GM12878 (cell line): ENCODE results near the gene CSNK1G3. TPM values are rescaled to one million over a fixed set of nuclear protein-coding genes. Genes with fewer than 3 reads are reported as not detected.

Experiments used
- ATAC-seq: fragments of 200-7000 bp; cut with Tn5 transposase; 3 replicates; pipeline ENCODE4 v1.9.1; 2020; ENCODE audit warnings: mild to moderate bottlenecking, moderate library complexity
- BruUV-seq: library from RNA; stranded (reverse); fragments of 400-500 nt; replicated peaks from 2 replicates; lab custom pipeline; 2021; lab: Mats Ljungman, UMichigan
- CTCF ChIA-PET: fragments of 300-600 bp; sonication (Branson Sonifier 250); formaldehyde crosslinking; extraction: SDS; loops from one replicate; lab custom pipeline; 2021; ENCODE audit warnings: inconsistent platforms; lab: Yijun Ruan, JAX
- POLR2A ChIA-PET: fragments of 350-600 bp; formaldehyde crosslinking; extraction: SDS; loops from one replicate; lab custom pipeline; 2021; ENCODE audit warnings: inconsistent platforms; lab: Charles Lee
- RAD21 ChIA-PET: fragments of 300-600 bp; sonication (Branson Sonifier 250); formaldehyde crosslinking; loops from one replicate; lab custom pipeline; 2023; ENCODE audit warnings: antibody characterized with exemption; ENCODE audit not compliant: unreplicated experiment; lab: Charles Lee
- SMC1A ChIA-PET: fragments of 300-600 bp; sonication (Branson Sonifier 250); formaldehyde crosslinking; loops from one replicate; lab custom pipeline; 2023; ENCODE audit not compliant: unreplicated experiment, uncharacterized antibody; lab: Charles Lee
- DNase-seq: peaks from one replicate; pipeline ENCODE4 v3.0.0-alpha.2; 2011; ENCODE audit warnings: low read depth, low spot score
- FAIRE-seq: peaks from 3 replicates; lab custom pipeline; 2011; peaks lifted over from hg19 to GRCh38; lab: Jason Lieb, UNC
- H2AFZ ChIP-seq: 2 replicates; pipeline ENCODE4 v1.6.0; 2011; ENCODE audit warnings: low read depth, low read length, control low read depth; ENCODE audit not compliant: control insufficient read depth
- H3K27ac ChIP-seq: 2 replicates; pipeline ENCODE4 v1.5.1; 2011; ENCODE audit warnings: control low read depth; ENCODE audit not compliant: control insufficient read depth, insufficient read depth
- H3K27me3 ChIP-seq, 2 experiments: replicated peaks in 1 of 2; 2 replicates each; pipeline versions ENCODE4 v1.6.0 to v1.6.1; 2011; ENCODE audit warnings: low read length in 1 of 2; ENCODE audit not compliant: control insufficient read depth in 2 of 2, insufficient read depth in 2 of 2
- H3K36me3 ChIP-seq, 2 experiments: 2 replicates each; pipeline ENCODE4 v1.5.1; 2011; ENCODE audit warnings: low read length in 1 of 2; ENCODE audit not compliant: control insufficient read depth in 2 of 2, insufficient read depth in 2 of 2
- H3K4me1 ChIP-seq: 2 replicates; pipeline ENCODE4 v1.6.1; 2011; ENCODE audit warnings: mild to moderate bottlenecking, low read length, moderate library complexity, mixed read lengths; ENCODE audit not compliant: control insufficient read depth, insufficient read depth
- H3K4me2 ChIP-seq: 2 replicates; pipeline ENCODE4 v1.6.0; 2011; ENCODE audit warnings: control low read depth; ENCODE audit not compliant: control insufficient read depth, insufficient read depth
- H3K4me3 ChIP-seq: fragments of 200-600 bp; sonication (generic); 2 replicates; pipeline ENCODE4 v1.5.1; 2016
- H3K79me2 ChIP-seq: 2 replicates; pipeline ENCODE4 v1.6.0; 2011; ENCODE audit warnings: low read length; ENCODE audit not compliant: control insufficient read depth, insufficient read depth
- H3K9ac ChIP-seq: 2 replicates; pipeline ENCODE4 v1.8.0; 2011; ENCODE audit warnings: low read length, control low read depth, mixed read lengths; ENCODE audit not compliant: control insufficient read depth, insufficient read depth
- H3K9me3 ChIP-seq: replicated peaks from 3 replicates; pipeline ENCODE4 v1.5.1; 2011; ENCODE audit warnings: mild to moderate bottlenecking, low read length; ENCODE audit not compliant: control insufficient read depth, insufficient read depth
- H4K20me1 ChIP-seq: 2 replicates; pipeline ENCODE4 v1.6.0; 2011; ENCODE audit not compliant: control insufficient read depth, insufficient read depth
- CBX3 ChIP-seq: fragments of 200-600 bp; sonication (generic); IDR thresholded peaks from 2 replicates; pipeline ENCODE4 v1.6.1; 2016; ENCODE audit warnings: low read depth, borderline replicate concordance
- CHD1 ChIP-seq: IDR thresholded peaks from 2 replicates; pipeline ENCODE4 v1.6.1; 2012; ENCODE audit warnings: low read depth, low read length, improper control_type of control experiment
- EED ChIP-seq: sonication (generic); IDR thresholded peaks from 2 replicates; pipeline ENCODE4 v1.6.1; 2016; ENCODE audit warnings: antibody characterized with exemption, low read depth
- EP300 ChIP-seq, 2 experiments: fragments of 150-350 bp in 1 of 2; IDR thresholded peaks; 2 replicates each; pipeline ENCODE4 v1.6.1; 2011 to 2012; ENCODE audit warnings: low read depth in 2 of 2, low read length in 2 of 2, borderline replicate concordance in 1 of 2, improper control_type of control experiment in 1 of 2, inconsistent platforms in 1 of 2; ENCODE audit not compliant: control insufficient read depth in 1 of 2
- ESRRA ChIP-seq: IDR thresholded peaks from 2 replicates; pipeline ENCODE4 v1.6.1; 2012; ENCODE audit warnings: mild to moderate bottlenecking, low read length, improper control_type of control experiment
- MEF2B ChIP-seq: fragments of 450-650 bp; IDR thresholded peaks from 2 replicates; pipeline ENCODE4 v1.6.1; 2018; ENCODE audit warnings: mild to moderate bottlenecking, moderate library complexity; ENCODE audit not compliant: partially characterized antibody, poor library complexity, severe bottlenecking
- MTA3 ChIP-seq: IDR thresholded peaks from 2 replicates; pipeline ENCODE4 v1.6.1; 2012; ENCODE audit warnings: low read length, inconsistent platforms, borderline replicate concordance
- NFIC ChIP-seq: IDR thresholded peaks from 2 replicates; pipeline ENCODE4 v1.6.1; 2012; ENCODE audit warnings: low read depth, mild to moderate bottlenecking, inconsistent platforms, low read length, moderate library complexity
- POU2F2 ChIP-seq: IDR thresholded peaks from 3 replicates; pipeline ENCODE4 v1.6.1; 2011; ENCODE audit warnings: low read depth, mild to moderate bottlenecking, low read length, borderline replicate concordance
- RFX5 ChIP-seq: IDR thresholded peaks from 2 replicates; pipeline ENCODE4 v1.6.1; 2011; ENCODE audit warnings: low read depth, low read length, improper control_type of control experiment
- SMAD5 ChIP-seq: IDR thresholded peaks from 2 replicates; pipeline ENCODE4 v1.6.1; 2016; ENCODE audit warnings: antibody characterized with exemption, low read depth
- TAF1 ChIP-seq: IDR thresholded peaks from 2 replicates; pipeline ENCODE4 v1.6.1; 2011; ENCODE audit warnings: mild to moderate bottlenecking, low read depth, low read length, borderline replicate concordance
- TCF3 ChIP-seq: IDR thresholded peaks from 2 replicates; pipeline ENCODE4 v1.6.1; 2012; ENCODE audit warnings: low read depth, mild to moderate bottlenecking, low read length, borderline replicate concordance; ENCODE audit not compliant: insufficient read depth
- ZNF217 ChIP-seq: fragments of 450-650 bp; IDR thresholded peaks from 2 replicates; pipeline ENCODE4 v1.6.1; 2017; ENCODE audit warnings: antibody characterized with exemption, mild to moderate bottlenecking
- WGBS: methylation state at CpG from one replicate; pipeline ENCODE4 v1.1.6; 2016; ENCODE audit warnings: low lambda C conversion rate; ENCODE audit not compliant: insufficient replicate concordance, insufficient coverage; ENCODE audit errors: missing lambda C conversion rate; 5-methylcytosine and 5-hydroxymethylcytosine counted together
- in situ Hi-C: fragments of 300-500 bp; cut with MboI; formaldehyde crosslinking; loops from 9 replicates; pipeline ENCODE4 v1.14.3; 2018; ENCODE audit warnings: mixed read lengths
- intact Hi-C: fragments of 100-400 bp; cut with micrococcal nuclease; formaldehyde crosslinking; loops from one replicate; pipeline ENCODE4 v1.14.2; 2022; ENCODE audit not compliant: unreplicated experiment
- polyA plus RNA-seq, 11 experiments: library from polyadenylated mRNA; depleted of rRNA in 4 of 11; unstranded in 6 of 11; stranded (reverse) in 5 of 11; fragments of >200 nt; fragmentation: Nextera tagmentation in 4 of 11; fragmentation: Illumina TruSeq in 1 of 11; extraction: Ambion mirVana in 4 of 11; extraction: Trizol in 1 of 11; gene quantifications; 1 replicate in 1 of 11; 2 replicates in 10 of 11; pipeline versions ENCODE4 v1.2.1 to v1.2.3, GENCODE V29; 2011 to 2016; ENCODE audit warnings: inconsistent platforms in 2 of 11, missing spikeins in 2 of 11, low read depth in 1 of 11
- total RNA-seq, 4 experiments: library from RNA; depleted of rRNA in 3 of 4; stranded (reverse); fragments of >200 nt in 3 of 4; fragmentation: Illumina TruSeq in 1 of 4; extraction: Trizol in 1 of 4; gene quantifications; 2 replicates each; pipeline versions ENCODE4 v1.2.1 to v1.2.3, GENCODE V29; 2013 to 2021
- TF ChIP-seq, protein P1 (sequence below): fragments of 450-650 bp; IDR thresholded peaks from 2 replicates; pipeline ENCODE4 v1.6.1; 2016; ENCODE audit warnings: mild to moderate bottlenecking, moderate library complexity, borderline replicate concordance
- TF ChIP-seq, protein P2 (sequence below): IDR thresholded peaks from 2 replicates; pipeline ENCODE4 v1.6.1; 2011; ENCODE audit warnings: low read depth, mild to moderate bottlenecking, low read length, moderate library complexity, borderline replicate concordance; ENCODE audit errors: extremely low read depth

The CSNK1G3 gene
- total and polyA plus RNA-seq, 10 of the 15 experiments (the other 5 are each of a cell fraction or from before 2014, with no cell fraction given), result 7.4 to 24.1 (median 17.9) TPM

DNA sequence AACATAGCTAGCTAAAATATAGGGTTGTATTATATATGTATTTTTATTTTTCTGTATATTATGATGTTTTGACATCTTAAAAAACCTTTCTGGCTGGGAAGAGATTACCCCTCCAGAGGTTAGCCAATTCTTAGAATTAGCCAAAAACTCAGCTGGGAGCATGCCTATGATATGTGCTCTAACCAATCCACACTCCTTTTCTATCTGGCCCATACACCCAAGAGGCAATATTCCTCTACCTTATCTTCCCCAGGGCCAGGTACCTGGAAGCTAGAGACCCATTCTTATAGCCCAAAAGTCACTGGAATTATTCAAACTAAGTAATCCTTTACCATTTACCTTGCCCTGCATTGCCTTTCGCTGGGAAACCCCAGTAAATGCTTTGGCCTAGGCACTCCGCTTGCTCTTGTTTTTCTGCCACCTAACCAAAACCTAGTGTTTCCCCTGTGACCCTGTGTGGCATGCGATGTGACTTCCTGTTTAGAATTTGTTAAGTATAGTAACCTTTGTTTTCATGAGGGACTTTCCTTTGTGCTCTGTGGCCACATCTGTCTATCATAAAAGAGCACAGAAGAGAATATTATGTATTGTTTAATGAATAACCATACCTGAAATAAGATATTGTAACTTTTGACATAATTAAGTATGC lies 37.4 kb downstream of the CSNK1G3 start (continued):
- TF ChIP-seq MEF2B, result peak; percentile 87
- TF ChIP-seq CHD1, result no peak

DNA sequence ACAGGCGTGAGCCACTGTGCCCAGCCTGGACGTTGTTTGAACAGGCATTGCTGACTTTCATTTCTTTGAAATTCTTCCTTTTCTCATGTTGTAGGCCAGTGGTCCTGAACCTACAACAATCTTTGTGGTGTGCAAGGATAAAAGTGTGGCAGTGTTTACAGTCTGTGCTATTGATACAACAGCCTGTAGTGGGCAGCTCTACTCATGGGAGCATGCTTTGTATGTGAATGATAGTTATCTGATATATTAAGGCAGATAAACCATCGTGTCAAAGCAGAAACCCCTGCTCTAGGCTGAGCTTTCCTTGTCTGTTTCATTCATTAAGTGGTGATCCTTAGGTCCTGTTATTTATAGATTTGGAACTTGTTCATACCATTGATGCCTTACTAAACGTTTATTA lies 42.6 kb downstream of the CSNK1G3 start:
- H3K9me3 ChIP-seq, result no peaks in the 10 kb centered on the region
- H3K4me1 ChIP-seq, result peaks cover 4% of the 10 kb centered on the region; the same call in 1 of the 2 replicates
- BruUV-seq, result no TSS peak
- in situ Hi-C loops (no loop called here), intact Hi-C loops (no loop called here)
- no peaks in the 10 kb centered on the region for H4K20me1 ChIP-seq
- SMC1A ChIA-PET, result interaction anchor here (1.4 to 2.4 kb wide), 2 partner anchors 24 to 56 kb away, joined by 4 to 10 read pairs; no protein-coding TSS in a partner anchor
- RAD21 ChIA-PET, result no interaction called here
- no peak overlapping the region for H3K27ac ChIP-seq
- DNase-seq (no peak), FAIRE-seq (no peak), ATAC-seq (peak; percentile 32)
- no peak overlapping the region for H2AFZ ChIP-seq
- H3K4me3 ChIP-seq, result no peak overlapping the region
- 99% methylated on average over 4 of the region's 4 CpGs for WGBS
- peaks cover 12% of the 10 kb centered on the region for H3K79me2 ChIP-seq
- POLR2A ChIA-PET, result no interaction called here
- H3K36me3 ChIP-seq, result no peaks in the 10 kb centered on the region; a peak in 1 of 4 replicates
- H3K4me2 ChIP-seq, result no peak overlapping the region
- no peak overlapping the region for H3K9ac ChIP-seq
- H3K27me3 ChIP-seq, result no peaks in the 10 kb centered on the region
- TF ChIP-seq, protein P1, sequence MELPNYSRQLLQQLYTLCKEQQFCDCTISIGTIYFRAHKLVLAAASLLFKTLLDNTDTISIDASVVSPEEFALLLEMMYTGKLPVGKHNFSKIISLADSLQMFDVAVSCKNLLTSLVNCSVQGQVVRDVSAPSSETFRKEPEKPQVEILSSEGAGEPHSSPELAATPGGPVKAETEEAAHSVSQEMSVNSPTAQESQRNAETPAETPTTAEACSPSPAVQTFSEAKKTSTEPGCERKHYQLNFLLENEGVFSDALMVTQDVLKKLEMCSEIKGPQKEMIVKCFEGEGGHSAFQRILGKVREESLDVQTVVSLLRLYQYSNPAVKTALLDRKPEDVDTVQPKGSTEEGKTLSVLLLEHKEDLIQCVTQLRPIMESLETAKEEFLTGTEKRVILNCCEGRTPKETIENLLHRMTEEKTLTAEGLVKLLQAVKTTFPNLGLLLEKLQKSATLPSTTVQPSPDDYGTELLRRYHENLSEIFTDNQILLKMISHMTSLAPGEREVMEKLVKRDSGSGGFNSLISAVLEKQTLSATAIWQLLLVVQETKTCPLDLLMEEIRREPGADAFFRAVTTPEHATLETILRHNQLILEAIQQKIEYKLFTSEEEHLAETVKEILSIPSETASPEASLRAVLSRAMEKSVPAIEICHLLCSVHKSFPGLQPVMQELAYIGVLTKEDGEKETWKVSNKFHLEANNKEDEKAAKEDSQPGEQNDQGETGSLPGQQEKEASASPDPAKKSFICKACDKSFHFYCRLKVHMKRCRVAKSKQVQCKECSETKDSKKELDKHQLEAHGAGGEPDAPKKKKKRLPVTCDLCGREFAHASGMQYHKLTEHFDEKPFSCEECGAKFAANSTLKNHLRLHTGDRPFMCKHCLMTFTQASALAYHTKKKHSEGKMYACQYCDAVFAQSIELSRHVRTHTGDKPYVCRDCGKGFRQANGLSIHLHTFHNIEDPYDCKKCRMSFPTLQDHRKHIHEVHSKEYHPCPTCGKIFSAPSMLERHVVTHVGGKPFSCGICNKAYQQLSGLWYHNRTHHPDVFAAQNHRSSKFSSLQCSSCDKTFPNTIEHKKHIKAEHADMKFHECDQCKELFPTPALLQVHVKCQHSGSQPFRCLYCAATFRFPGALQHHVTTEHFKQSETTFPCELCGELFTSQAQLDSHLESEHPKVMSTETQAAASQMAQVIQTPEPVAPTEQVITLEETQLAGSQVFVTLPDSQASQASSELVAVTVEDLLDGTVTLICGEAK, result no peak
- TF ChIP-seq TCF3, result no peak
- TF ChIP-seq, protein P2, sequence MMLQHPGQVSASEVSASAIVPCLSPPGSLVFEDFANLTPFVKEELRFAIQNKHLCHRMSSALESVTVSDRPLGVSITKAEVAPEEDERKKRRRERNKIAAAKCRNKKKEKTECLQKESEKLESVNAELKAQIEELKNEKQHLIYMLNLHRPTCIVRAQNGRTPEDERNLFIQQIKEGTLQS, result no peak
- TF ChIP-seq ZNF217, result no peak
- TF ChIP-seq MTA3, result no peak
- TF ChIP-seq SMAD5, result no peak
- TF ChIP-seq POU2F2, result no peak
- TF ChIP-seq TAF1, result no peak
- TF ChIP-seq NFIC, result no peak
- TF ChIP-seq EP300 (IDR thresholded peaks at IDR 0.05; ENCODE audit: borderline replicate concordance in 1 of 2, control insufficient read depth in 1 of 2, low read depth in 2 of 2, low read length in 2 of 2), result no peak
- no peak for TF ChIP-seq RFX5
- TF ChIP-seq EED, result no peak
- TF ChIP-seq ESRRA, result no peak
- TF ChIP-seq CBX3, result no peak
- CTCF ChIA-PET, result interaction anchor here (1.6 kb wide), 1 partner anchor 131 kb away, joined by 3 read pairs; the partner anchor contains the start of gene CEP120
